IPS-11a (cell line): Measurements from ENCODE around the gene DEUP1.
"Not testable (repeated sequence)": the region's sequence is repeated elsewhere in the genome, so short reads cannot be mapped to it uniquely, and the experiment has no call there.

ENCODE experiments used
- H3K4me3 ChIP-seq: one replicate; pipeline ENCODE4 v1.5.1; 2013; ENCODE audit warnings: low read depth, low read length, control low read depth

The DEUP1 gene

GRCh38 chr11:93359396-93359795, 28.9 kb downstream of the DEUP1 start:
- H3K4me3 ChIP-seq = no peak overlapping the region

- no peak overlapping the region for H3K4me3 ChIP-seq
Observed at GRCh38 chr11:93361435-93361834, 30.9 kb downstream of the DEUP1 start.

GRCh38 chr11:93368022-93368421, 37.5 kb downstream of the DEUP1 start:
- H3K4me3 ChIP-seq = no peak overlapping the region

- H3K4me3 ChIP-seq = no peak overlapping the region
Observed at GRCh38 chr11:93370260-93370659, 39.7 kb downstream of the DEUP1 start.

- H3K4me3 ChIP-seq = no peak overlapping the region
Observed at GRCh38 chr11:93389737-93390136, 59.2 kb downstream of the DEUP1 start.

- H3K4me3 ChIP-seq = no peak overlapping the region
Observed at GRCh38 chr11:93392867-93393266, 62.3 kb downstream of the DEUP1 start.

- H3K4me3 ChIP-seq = no peak overlapping the region
Observed at GRCh38 chr11:93393386-93393785, 62.8 kb downstream of the DEUP1 start.

- H3K4me3 ChIP-seq = no peak overlapping the region
Observed at GRCh38 chr11:93394488-93394887, 63.9 kb downstream of the DEUP1 start.

- no peak overlapping the region for H3K4me3 ChIP-seq
Observed at GRCh38 chr11:93396316-93396715, 65.8 kb downstream of the DEUP1 start.

- no peak overlapping the region for H3K4me3 ChIP-seq
Observed at GRCh38 chr11:93403930-93404329, 73.4 kb downstream of the DEUP1 start.

- no peak overlapping the region for H3K4me3 ChIP-seq
Observed at GRCh38 chr11:93407777-93408401, 77.3 kb downstream of the DEUP1 start.

- H3K4me3 ChIP-seq = no peak overlapping the region
Observed at GRCh38 chr11:93410441-93410840, 79.9 kb downstream of the DEUP1 start.

- no peak overlapping the region for H3K4me3 ChIP-seq
Observed at GRCh38 chr11:93411705-93412104, 81.2 kb downstream of the DEUP1 start.

GRCh38 chr11:93432247-93432646, 101.7 kb downstream of the DEUP1 start:
- no peak overlapping the region for H3K4me3 ChIP-seq

GRCh38 chr11:93443232-93443631, 112.7 kb downstream of the DEUP1 start:
- not testable (repeated sequence) for H3K4me3 ChIP-seq

- no peak overlapping the region for H3K4me3 ChIP-seq
Observed at GRCh38 chr11:93444617-93445073, 114.1 kb downstream of the DEUP1 start.

- no peak overlapping the region for H3K4me3 ChIP-seq
Observed at GRCh38 chr11:93458286-93458685, 127.7 kb downstream of the DEUP1 start.

GRCh38 chr11:93463666-93464065, 133.1 kb downstream of the DEUP1 start:
- H3K4me3 ChIP-seq = not testable (repeated sequence)

GRCh38 chr11:93464927-93465540, 134.5 kb downstream of the DEUP1 start:
- H3K4me3 ChIP-seq = no peak overlapping the region

- H3K4me3 ChIP-seq = no peak overlapping the region
Observed at GRCh38 chr11:93467054-93467453, 136.5 kb downstream of the DEUP1 start.

- no peak overlapping the region for H3K4me3 ChIP-seq
Observed at GRCh38 chr11:93468290-93468689, 137.7 kb downstream of the DEUP1 start.

GRCh38 chr11:93474123-93474522, 143.6 kb downstream of the DEUP1 start:
- no peak overlapping the region for H3K4me3 ChIP-seq

- no peak overlapping the region for H3K4me3 ChIP-seq
Observed at GRCh38 chr11:93476796-93477195, 146.3 kb downstream of the DEUP1 start.
